Suprapubic skin (tissue), 4 donors: ENCODE data around the gene MGST2. TPM values are rescaled to one million over a fixed set of nuclear protein-coding genes. Genes with fewer than 3 reads are reported as not detected.
A peak's percentile ranks its signal among the peaks of the same experiment; 100 is the strongest.

Source experiments
- DNase-seq, 2 donors: peaks; one replicate each; pipeline ENCODE4 v3.0.0-alpha.2; 2019; ENCODE audit warnings: low spot score in 2 of 2
- H3K27ac ChIP-seq: fragments of 200-600 bp; sonication (generic); one replicate; pipeline ENCODE4 v1.5.1; 2019
- H3K27me3 ChIP-seq: fragments of 200-600 bp; sonication (generic); one replicate; pipeline ENCODE4 v1.5.1; 2019
- H3K36me3 ChIP-seq: fragments of 200-600 bp; sonication (generic); one replicate; pipeline ENCODE4 v1.5.1; 2019
- H3K4me1 ChIP-seq: fragments of 200-600 bp; sonication (generic); one replicate; pipeline ENCODE4 v1.5.1; 2019
- H3K4me3 ChIP-seq: fragments of 200-600 bp; sonication (generic); one replicate; pipeline ENCODE4 v1.5.1; 2019; ENCODE audit warnings: mild to moderate bottlenecking
- H3K9me3 ChIP-seq: fragments of 200-600 bp; sonication (generic); one replicate; pipeline ENCODE4 v1.5.1; 2019
- CTCF ChIP-seq, 2 donors: fragments of 200-600 bp in 1 of 2; fragments of 450-650 bp in 1 of 2; sonication (generic) in 1 of 2; IDR thresholded peaks; one replicate each; pipeline ENCODE4 v1.5.1; 2016 to 2019; ENCODE audit warnings: antibody characterized with exemption in 2 of 2, mild to moderate bottlenecking in 1 of 2, moderate library complexity in 1 of 2
- EP300 ChIP-seq: sonication (generic); formaldehyde crosslinking; IDR thresholded peaks from one replicate; pipeline ENCODE4 v1.6.1; 2017; ENCODE audit warnings: antibody characterized with exemption
- POLR2A ChIP-seq, 2 donors: fragments of 450-650 bp; IDR thresholded peaks; one replicate each; pipeline ENCODE4 v1.6.1; 2017; ENCODE audit warnings: antibody characterized with exemption in 2 of 2, mild to moderate bottlenecking in 2 of 2, moderate library complexity in 2 of 2
- POLR2AphosphoS5 ChIP-seq, 3 donors: sonication (generic); formaldehyde crosslinking; IDR thresholded peaks; one replicate each; pipeline ENCODE4 v1.6.1; 2017; ENCODE audit warnings: antibody characterized with exemption in 3 of 3
- WGBS: methylation state at CpG from one replicate; pipeline ENCODE4 v1.1.5; 2018; 5-methylcytosine and 5-hydroxymethylcytosine counted together
- total RNA-seq, 4 donors: library from RNA; depleted of rRNA; stranded (reverse); fragments of >200 nt; gene quantifications; one replicate each; pipeline ENCODE4 v1.1.0, GENCODE V29; 2016

The MGST2 gene
- total RNA-seq, 4 donors from 2014 or later = 98.7 to 157 (median 128) TPM

GRCh38 chr4:139740121-139740520 lies 74.5 kb downstream of the MGST2 start:
- Histone ChIP-seq H3K4me3 (peak overlapping the region; percentile 18), H3K27me3 (no peaks in the 10 kb centered on the region), H3K9me3 (no peaks in the 10 kb centered on the region), H3K4me1 (peaks cover 36% of the 10 kb centered on the region), H3K36me3 (no peaks in the 10 kb centered on the region), H3K27ac (peak overlapping the region; percentile 89)
- 29% methylated on average over 5 of the region's 5 CpGs for WGBS
- TF ChIP-seq POLR2A (IDR thresholded peaks at IDR 0.05) (no peak), POLR2AphosphoS5 (IDR thresholded peaks at IDR 0.05) (no peak), EP300 (no peak), CTCF (IDR thresholded peaks at IDR 0.05) (no peak)
- DNase-seq = peak in 1 of 2 donors; percentile 68

- 25% methylated on average over 10 of the region's 10 CpGs for WGBS
- Histone ChIP-seq H3K27me3 (no peaks in the 10 kb centered on the region), H3K4me3 (peak overlapping the region; percentile 18), H3K4me1 (peaks cover 31% of the 10 kb centered on the region), H3K36me3 (no peaks in the 10 kb centered on the region), H3K9me3 (no peaks in the 10 kb centered on the region), H3K27ac (peak overlapping the region; percentile 89)
- DNase-seq = peak in 1 of 2 donors; percentile 79
- no peak for TF ChIP-seq EP300
- TF ChIP-seq POLR2AphosphoS5 (IDR thresholded peaks at IDR 0.05) = peak in 1 of 3 donors; percentile 48
- no peak for TF ChIP-seq POLR2A (IDR thresholded peaks at IDR 0.05)
- TF ChIP-seq CTCF (IDR thresholded peaks at IDR 0.05) = no peak
Observed at GRCh38 chr4:139740531-139741041, 75.0 kb downstream of the MGST2 start.

GRCh38 chr4:139743027-139743426 lies 77.4 kb downstream of the MGST2 start:
- 57% methylated on average over 5 of the region's 5 CpGs for WGBS
- Histone ChIP-seq H3K9me3 (no peaks in the 10 kb centered on the region), H3K4me1 (peaks cover 26% of the 10 kb centered on the region), H3K36me3 (no peaks in the 10 kb centered on the region), H3K4me3 (no peak overlapping the region), H3K27me3 (no peaks in the 10 kb centered on the region), H3K27ac (peak overlapping the region; percentile 11)
- DNase-seq = no peak
- TF ChIP-seq EP300 (no peak), POLR2AphosphoS5 (IDR thresholded peaks at IDR 0.05) (no peak), CTCF (IDR thresholded peaks at IDR 0.05) (no peak)

- TF ChIP-seq POLR2AphosphoS5 (IDR thresholded peaks at IDR 0.05) = no peak
- no peak for TF ChIP-seq CTCF (IDR thresholded peaks at IDR 0.05)
- Histone ChIP-seq H3K4me3 (no peak overlapping the region), H3K27ac (no peak overlapping the region), H3K4me1 (peaks cover 21% of the 10 kb centered on the region), H3K27me3 (no peaks in the 10 kb centered on the region), H3K9me3 (no peaks in the 10 kb centered on the region), H3K36me3 (no peaks in the 10 kb centered on the region)
- no peak for DNase-seq
- 93% methylated on average over 1 of the region's 1 CpG for WGBS
Observed at GRCh38 chr4:139744232-139744631, 78.6 kb downstream of the MGST2 start.

GRCh38 chr4:139745111-139745639 lies 79.6 kb downstream of the MGST2 start:
- no peak for DNase-seq
- 89% methylated on average over 6 of the region's 6 CpGs for WGBS
- H3K4me3 ChIP-seq = no peak overlapping the region
- H3K27me3 ChIP-seq = no peaks in the 10 kb centered on the region
- no peak overlapping the region for H3K27ac ChIP-seq
- TF ChIP-seq EP300 = no peak
- TF ChIP-seq POLR2A (IDR thresholded peaks at IDR 0.05) = no peak
- TF ChIP-seq CTCF (IDR thresholded peaks at IDR 0.05) = no peak
- TF ChIP-seq POLR2AphosphoS5 (IDR thresholded peaks at IDR 0.05) = no peak
- H3K9me3 ChIP-seq = no peaks in the 10 kb centered on the region
- no peaks in the 10 kb centered on the region for H3K36me3 ChIP-seq
- H3K4me1 ChIP-seq = peaks cover 14% of the 10 kb centered on the region
